Raji (cell line): ENCODE data around the gene ABHD11.

Experiments used
- POLR2A ChIP-seq: IDR thresholded peaks from 2 replicates; pipeline ENCODE4 v1.6.1; 2011; ENCODE audit warnings: low read depth, low read length, control low read depth; ENCODE audit not compliant: insufficient read depth

Gene ABHD11

DNA sequence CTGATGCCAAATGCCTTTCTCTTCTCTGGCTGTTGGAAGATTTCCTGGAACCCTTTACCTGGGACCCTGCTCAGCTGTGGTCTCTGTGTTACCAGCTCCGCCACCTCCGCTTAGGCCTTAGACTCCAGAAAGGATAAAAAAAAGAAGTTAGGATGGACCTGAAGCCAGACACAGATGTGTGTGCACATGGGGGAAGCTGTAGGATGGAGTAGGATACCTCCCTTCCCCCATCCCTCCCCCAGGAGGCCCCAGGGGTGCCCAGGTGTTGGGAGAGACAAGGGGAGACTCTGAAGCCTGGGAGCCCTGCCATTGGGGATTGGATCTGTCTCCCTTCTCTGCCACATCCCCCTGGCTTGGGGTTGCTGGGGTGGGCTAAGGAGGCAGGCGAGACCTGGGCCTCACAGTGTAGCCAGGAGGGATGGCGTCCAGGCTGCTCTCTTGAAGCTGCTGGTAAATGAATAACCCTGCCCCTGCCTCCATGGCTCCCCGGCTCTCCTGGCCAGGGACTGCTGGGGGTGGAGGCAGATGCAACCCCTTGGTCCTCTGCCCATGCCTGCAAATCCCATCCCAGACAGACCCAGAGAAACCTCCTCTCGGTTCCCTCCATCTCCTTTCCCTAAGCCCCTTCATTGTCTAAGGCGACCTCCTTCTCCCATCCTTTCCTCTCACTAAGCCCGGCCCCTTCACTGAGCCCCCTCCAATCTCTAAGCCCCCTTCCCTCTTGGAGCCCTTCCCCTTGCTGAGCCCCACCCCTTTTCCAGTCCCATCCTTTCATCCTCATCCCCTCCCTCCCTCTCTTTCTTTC is 23.5 kb upstream of the ABHD11 start:
- no peak for TF ChIP-seq POLR2A

GRCh38 chr7:73758581-73759138 is 20.1 kb upstream of the ABHD11 start:
- TF ChIP-seq POLR2A: no peak

DNA sequence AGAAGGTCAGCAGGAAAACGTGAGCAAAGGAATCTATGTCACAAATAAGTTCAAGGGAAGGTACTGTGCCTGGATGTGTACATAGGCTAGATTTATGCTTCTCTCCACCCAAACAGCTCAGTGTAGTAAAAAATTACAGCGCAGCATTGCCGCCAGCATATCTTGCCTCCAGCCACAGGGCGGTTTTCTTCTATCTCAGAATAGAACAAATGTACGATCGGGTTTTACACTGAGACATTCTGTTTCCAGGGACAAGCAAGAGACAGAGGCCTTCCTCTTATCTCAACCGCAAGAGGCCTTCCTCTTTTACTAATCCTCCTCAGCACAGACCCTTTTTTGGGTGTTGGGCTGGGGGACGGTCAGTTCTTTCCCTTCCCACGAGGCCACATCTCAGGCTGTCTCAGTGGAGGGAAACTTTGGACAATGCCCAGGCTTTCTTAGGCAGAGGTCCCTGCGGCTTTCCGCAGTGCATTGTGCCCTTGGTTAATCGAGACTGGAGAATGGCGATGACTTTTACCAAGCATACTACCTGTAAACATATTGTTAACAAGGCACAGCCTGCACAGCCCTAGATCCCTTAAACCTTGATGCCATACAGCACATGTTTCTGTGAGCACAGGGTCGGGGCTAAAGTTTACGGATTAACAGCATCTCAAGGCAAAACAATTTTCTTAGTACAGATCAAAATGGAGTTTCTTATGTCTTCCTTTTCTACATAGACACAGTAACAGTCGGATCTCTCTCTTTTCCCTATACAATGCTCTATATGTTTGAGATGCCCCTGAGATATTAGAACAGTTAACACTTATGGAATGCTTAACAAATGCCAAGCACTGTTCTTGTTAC is 11.6 kb upstream of the ABHD11 start:
- TF ChIP-seq POLR2A: no peak

DNA sequence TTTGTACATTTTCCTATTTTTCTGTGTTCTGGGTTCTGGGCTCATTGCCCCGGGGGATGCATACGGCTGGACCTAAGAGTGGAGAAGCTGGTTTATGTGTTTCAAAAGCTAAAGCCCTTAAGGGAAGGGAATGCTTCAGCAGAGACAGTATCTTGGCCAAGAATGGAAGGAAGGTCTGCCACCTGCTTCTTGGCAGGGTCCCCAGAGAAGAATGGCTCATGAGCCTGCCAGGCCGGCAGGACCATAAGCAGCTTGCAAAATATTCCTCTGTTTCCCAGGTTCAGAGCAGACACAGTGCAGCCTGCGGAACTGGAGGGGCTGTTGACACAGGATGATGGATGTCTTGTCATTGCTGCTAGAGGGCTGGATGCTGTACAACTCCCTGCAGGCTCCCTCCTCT is 7.8 kb upstream of the ABHD11 start:
- no peak for TF ChIP-seq POLR2A

DNA sequence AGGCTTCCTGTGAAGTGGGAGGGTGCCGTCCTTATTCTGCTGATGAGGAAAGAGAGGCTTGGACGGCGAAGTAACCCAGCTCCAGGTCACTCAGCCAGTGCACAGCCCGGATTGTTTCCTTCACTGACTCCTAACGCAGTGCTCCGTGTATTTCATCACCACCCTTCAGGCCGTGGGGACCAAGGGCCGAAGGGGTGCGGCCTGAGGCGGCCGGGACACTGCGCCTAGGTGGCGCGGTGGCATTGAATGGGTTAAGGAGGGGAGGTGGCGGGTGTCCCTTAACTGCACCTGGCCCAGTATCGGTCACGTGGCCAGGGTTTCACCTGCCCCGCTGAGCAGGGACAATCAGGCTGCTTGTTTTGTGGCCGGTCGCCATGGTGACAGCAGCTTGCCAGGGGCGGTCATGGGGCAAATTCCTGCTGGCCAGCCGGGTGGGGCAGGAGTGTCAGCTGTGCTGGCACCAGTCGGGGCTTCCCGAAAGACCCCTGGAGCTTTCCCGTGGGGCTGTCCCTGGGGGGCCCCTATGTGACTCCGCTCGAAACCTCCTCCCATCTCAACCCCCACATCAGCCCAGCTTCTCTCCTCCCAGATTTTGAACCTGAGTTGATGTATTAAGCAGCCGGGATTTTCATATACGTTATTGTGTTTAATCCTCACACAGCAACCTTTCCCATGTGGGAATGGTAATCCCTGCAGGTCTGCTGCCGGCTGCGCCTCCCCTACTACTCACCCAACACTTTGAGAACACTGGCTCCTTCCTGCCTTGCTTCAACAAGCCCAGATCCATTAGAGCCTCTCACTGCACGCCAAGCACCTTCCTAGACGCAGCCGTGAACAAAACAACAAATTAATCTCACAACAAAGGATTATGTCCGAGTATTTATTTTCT is 4.4 kb upstream of the ABHD11 start:
- no peak for TF ChIP-seq POLR2A

DNA sequence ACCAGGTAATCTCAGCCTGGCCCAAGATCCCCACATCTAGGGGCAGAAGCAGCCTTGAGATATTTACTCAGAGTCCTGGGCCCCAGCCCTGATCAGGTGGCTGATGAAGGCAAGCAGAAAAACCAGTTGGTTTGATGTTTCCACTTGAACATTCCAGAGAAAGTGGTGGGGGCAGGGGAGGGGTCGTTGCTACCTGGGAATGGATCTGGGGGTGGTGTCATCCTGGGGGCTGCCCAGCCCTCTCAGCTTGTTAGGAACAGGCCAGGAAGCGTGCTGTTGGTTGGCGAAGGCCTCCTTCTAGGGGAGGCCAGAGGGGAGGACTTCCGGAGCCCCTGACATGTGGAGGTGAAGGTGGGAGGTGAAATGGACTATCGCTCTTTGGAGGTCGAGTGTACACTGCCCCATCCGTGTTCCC is 3.7 kb upstream of the ABHD11 start:
- no peak for TF ChIP-seq POLR2A

DNA sequence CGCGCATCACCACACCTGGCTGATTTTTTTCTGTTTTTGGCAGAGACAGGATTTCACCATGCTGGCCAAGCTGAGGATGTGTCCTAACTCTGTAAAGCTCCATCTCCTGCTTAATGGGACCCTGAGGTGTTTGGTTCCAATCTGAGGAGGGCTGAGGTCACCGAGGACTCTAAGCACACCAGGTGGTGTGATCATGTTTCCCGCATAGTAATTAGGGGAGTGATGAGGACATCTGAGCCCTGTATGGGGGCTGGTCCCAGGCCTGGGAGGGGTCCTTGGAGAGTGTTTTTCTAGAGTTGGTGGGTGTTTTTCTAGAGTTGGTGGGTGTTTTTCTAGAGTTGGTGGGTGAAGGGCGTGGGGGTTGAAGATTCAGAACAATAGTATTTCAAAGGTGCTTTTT is 3.0 kb upstream of the ABHD11 start:
- no peak for TF ChIP-seq POLR2A

GRCh38 chr7:73740771-73741170 is 2.2 kb upstream of the ABHD11 start:
- TF ChIP-seq POLR2A: no peak

DNA sequence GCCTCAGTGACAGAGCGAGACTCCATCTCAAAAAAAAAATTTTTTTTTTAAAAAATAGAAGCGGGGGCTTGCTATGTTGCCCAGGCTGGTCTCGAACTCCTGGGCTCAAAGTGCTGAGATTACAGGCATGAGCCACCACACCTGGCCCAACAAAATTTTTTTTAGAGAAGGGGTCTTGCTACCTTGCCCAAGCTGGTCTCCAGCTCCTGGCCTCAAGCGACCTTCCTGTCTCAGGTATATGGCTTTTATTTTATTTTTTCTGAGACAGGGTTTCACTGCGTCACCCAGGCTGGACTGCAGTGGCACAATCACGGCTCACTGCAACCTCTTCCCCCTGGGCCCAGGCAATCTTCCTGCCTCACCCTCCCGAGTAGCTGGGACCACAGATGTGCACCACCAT is 1.6 kb upstream of the ABHD11 start:
- TF ChIP-seq POLR2A: no peak

DNA sequence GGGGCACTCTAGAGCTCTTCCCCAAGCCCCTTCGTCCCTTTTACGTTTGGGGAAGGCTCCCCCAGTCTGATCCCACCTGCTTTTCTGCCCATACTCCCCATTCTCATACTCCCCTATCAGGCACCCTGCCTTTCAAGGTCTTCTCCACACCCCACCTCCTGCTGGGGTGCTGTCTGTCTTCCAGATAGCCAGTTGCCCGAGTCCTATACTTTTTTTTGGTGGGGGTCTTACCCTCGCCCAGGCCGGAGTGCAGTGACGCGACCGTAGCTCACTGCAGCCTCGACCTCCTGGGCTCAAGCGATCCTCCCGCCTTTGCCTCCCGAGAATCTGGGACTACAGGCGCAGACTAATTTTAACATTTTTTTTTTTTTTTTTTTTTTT is 775 bp upstream of the ABHD11 start:
- TF ChIP-seq POLR2A: no peak

GRCh38 chr7:73738220-73738611 is 386 bp downstream of the ABHD11 start:
- no peak for TF ChIP-seq POLR2A

DNA sequence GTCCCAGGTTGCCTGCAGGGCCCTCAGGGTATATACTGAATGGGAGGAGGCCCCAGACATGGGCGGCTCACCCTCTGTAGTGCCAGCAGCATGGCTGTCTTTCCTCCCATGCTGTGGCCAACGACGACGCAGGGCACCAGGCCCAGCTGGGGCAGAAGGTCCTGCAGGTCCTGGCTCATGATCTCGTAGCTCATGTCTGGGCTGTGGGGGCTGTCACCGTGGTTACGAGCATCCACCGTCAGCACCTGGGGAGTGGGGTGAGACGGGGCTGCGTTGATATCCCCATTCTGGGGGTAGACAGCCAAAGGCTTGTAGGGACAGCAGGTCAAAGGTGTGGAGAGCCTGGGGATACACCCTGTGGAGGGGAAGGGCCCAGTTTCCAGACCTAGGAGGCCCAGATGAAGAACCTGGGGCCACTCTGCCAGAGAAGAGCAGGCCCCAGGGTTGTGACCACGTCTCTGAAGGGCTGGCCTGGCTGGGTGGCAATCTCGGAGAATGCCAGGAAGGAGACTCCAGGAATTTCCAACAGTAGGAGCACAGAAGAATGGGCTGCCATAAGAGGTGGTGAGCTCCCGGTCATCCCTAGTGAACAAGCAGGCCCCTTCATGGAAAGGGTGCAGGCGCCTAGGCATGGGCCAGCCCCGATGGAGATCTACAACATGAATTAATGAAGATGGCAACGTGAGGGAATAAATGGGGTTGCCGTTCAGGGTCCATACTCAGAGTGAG is 947 bp downstream of the ABHD11 start:
- no peak for TF ChIP-seq POLR2A

DNA sequence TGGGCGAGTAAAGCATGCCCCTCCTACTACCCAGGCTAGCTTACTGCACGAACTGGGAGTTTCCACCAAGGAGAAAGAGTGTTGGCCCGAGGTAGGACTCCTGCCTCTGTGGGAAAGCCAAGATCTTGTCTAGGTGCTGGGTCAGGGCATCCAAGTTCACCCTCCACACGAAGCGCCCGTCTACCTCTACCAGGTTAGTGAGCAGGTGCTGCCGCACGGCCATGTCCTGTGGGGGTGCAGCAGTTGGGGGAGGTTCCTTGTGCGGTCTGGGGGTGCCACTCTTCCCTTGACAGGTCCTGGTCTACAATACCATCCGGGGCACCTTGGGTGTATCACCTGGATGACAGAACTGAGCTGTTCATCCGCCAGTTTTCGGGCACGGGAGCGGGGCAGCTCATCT is 1.7 kb downstream of the ABHD11 start:
- TF ChIP-seq POLR2A: no peak

GRCh38 chr7:73735528-73735905 is 3.1 kb downstream of the ABHD11 start:
- no peak for TF ChIP-seq POLR2A
